Gastroesophageal sphincter (tissue), 4 donors: ENCODE results near the gene CDK8. TPM values are rescaled to one million over a fixed set of nuclear protein-coding genes. Genes with fewer than 3 reads are reported as not detected.
"Not testable (repeated sequence)": the region's sequence is repeated elsewhere in the genome, so short reads cannot be mapped to it uniquely, and the experiment has no call there.

Experiments used
- ATAC-seq: fragments of 150-250 bp; one replicate; pipeline ENCODE4 v1.9.1; 2016; ENCODE audit warnings: mild to moderate bottlenecking, moderate library complexity
- H3K27ac ChIP-seq, 4 donors: fragments of 200-600 bp; sonication (generic) in 3 of 4; 1 replicate in 3 of 4; 2 replicates in 1 of 4; pipeline ENCODE4 v1.5.1; 2016 to 2019
- H3K27me3 ChIP-seq: fragments of 200-600 bp; sonication (generic); one replicate; pipeline ENCODE4 v1.5.1; 2019
- H3K36me3 ChIP-seq, 2 donors: fragments of 200-600 bp; sonication (generic); one replicate each; pipeline ENCODE4 v1.5.1; 2019; ENCODE audit warnings: control low read depth in 1 of 2
- H3K4me1 ChIP-seq, 3 donors: fragments of 200-600 bp; sonication (generic); 1 replicate in 2 of 3; 2 replicates in 1 of 3; pipeline ENCODE4 v1.5.1; 2016 to 2019; ENCODE audit warnings: control low read depth in 2 of 3
- H3K4me3 ChIP-seq, 2 donors: fragments of 200-600 bp; sonication (generic); one replicate each; pipeline ENCODE4 v1.5.1; 2019; ENCODE audit warnings: mild to moderate bottlenecking in 1 of 2, moderate library complexity in 1 of 2
- H3K9me3 ChIP-seq, 3 donors: fragments of 200-600 bp; sonication (generic); one replicate each; pipeline ENCODE4 v1.5.1; 2017 to 2019; ENCODE audit warnings: control low read depth in 2 of 3
- CTCF ChIP-seq, 4 experiments: fragments of 200-600 bp in 2 of 4; fragments of 450-650 bp in 2 of 4; sonication (generic) in 1 of 4; IDR thresholded peaks; one replicate each; pipeline ENCODE4 v1.5.1; 2017 to 2019; ENCODE audit warnings: antibody characterized with exemption in 4 of 4, mild to moderate bottlenecking in 2 of 4, moderate library complexity in 2 of 4
- EP300 ChIP-seq: sonication (generic); formaldehyde crosslinking; IDR thresholded peaks from one replicate; pipeline ENCODE4 v1.6.1; 2017; ENCODE audit warnings: antibody characterized with exemption, mild to moderate bottlenecking
- POLR2A ChIP-seq, 2 donors: fragments of 450-650 bp; IDR thresholded peaks; one replicate each; pipeline ENCODE4 v1.6.1; 2017; ENCODE audit warnings: antibody characterized with exemption in 2 of 2, mild to moderate bottlenecking in 2 of 2, moderate library complexity in 1 of 2
- POLR2AphosphoS5 ChIP-seq: sonication (generic); formaldehyde crosslinking; IDR thresholded peaks from one replicate; pipeline ENCODE4 v1.6.1; 2017; ENCODE audit warnings: antibody characterized with exemption
- WGBS, 2 donors: methylation state at CpG; one replicate each; pipeline ENCODE4 v1.1.5; 2018; ENCODE audit warnings: low coverage in 1 of 2; 5-methylcytosine and 5-hydroxymethylcytosine counted together
- total RNA-seq, 4 donors: library from RNA; depleted of rRNA; stranded (reverse); fragments of >200 nt; gene quantifications; one replicate each; pipeline ENCODE4 v1.1.0, GENCODE V29; 2016

CDK8 gene
- total RNA-seq, 4 donors from 2014 or later, result 16.2 to 25.5 (median 23.3) TPM

GRCh38 chr13:26249551-26249950 is 4.4 kb upstream of the CDK8 start:
- Histone ChIP-seq H3K27ac (no peak overlapping the region), H3K36me3 (no peaks in the 10 kb centered on the region), H3K4me1 (no peaks in the 10 kb centered on the region), H3K27me3 (no peaks in the 10 kb centered on the region), H3K9me3 (no peaks in the 10 kb centered on the region), H3K4me3 (no peak overlapping the region)
- TF ChIP-seq POLR2A (IDR thresholded peaks at IDR 0.05) (no peak), POLR2AphosphoS5 (no peak), CTCF (IDR thresholded peaks at IDR 0.05) (no peak), EP300 (no peak)
- no peak for ATAC-seq

GRCh38 chr13:26252006-26252405 is 1.9 kb upstream of the CDK8 start:
- not testable (repeated sequence) for H3K27ac ChIP-seq, H3K4me3 ChIP-seq, H3K9me3 ChIP-seq, H3K36me3 ChIP-seq, ATAC-seq, H3K27me3 ChIP-seq
- 70 to 92% methylated on average over 2 to 3 of the region's 4 CpGs for WGBS, 2 donors
- peaks cover 9 to 22% (median 10%) of the 10 kb centered on the region in 3 donors for H3K4me1 ChIP-seq

- H3K4me3 ChIP-seq, result peak overlapping the region; percentile 65 to 89
- ATAC-seq, result no peak
- TF ChIP-seq POLR2AphosphoS5 (no peak), EP300 (no peak), CTCF (IDR thresholded peaks at IDR 0.05) (no peak), POLR2A (IDR thresholded peaks at IDR 0.05) (no peak)
- peaks cover 9 to 33% (median 10%) of the 10 kb centered on the region in 3 donors for H3K4me1 ChIP-seq
- H3K9me3 ChIP-seq, result no peaks in the 10 kb centered on the region
- H3K36me3 ChIP-seq, result no peaks in the 10 kb centered on the region
- no peaks in the 10 kb centered on the region for H3K27me3 ChIP-seq
- peak overlapping the region in 3 of 4 donors; percentile 92 to 94 (median 93) for H3K27ac ChIP-seq
- WGBS, 2 donors, result 37 to 39% methylated on average over 9 of the region's 9 CpGs
Observed at GRCh38 chr13:26253262-26253786, 605 bp upstream of the CDK8 start.

GRCh38 chr13:26254583-26255111 is 718 bp downstream of the CDK8 start:
- H3K9me3 ChIP-seq, result no peaks in the 10 kb centered on the region
- peak; percentile 25 for ATAC-seq
- TF ChIP-seq POLR2AphosphoS5 (no peak), CTCF (IDR thresholded peaks at IDR 0.05) (peak in 1 of 4 experiments; percentile 14), EP300 (no peak)
- WGBS, 2 donors, result 0 to 1% methylated on average over 2 to 21 of the region's 35 CpGs
- peak overlapping the region; percentile 47 to 94 (median 92) for H3K27ac ChIP-seq
- H3K36me3 ChIP-seq, result no peaks in the 10 kb centered on the region
- peaks cover 9 to 33% (median 10%) of the 10 kb centered on the region in 3 donors for H3K4me1 ChIP-seq
- no peaks in the 10 kb centered on the region for H3K27me3 ChIP-seq
- peak overlapping the region; percentile 65 to 89 for H3K4me3 ChIP-seq

- H3K9me3 ChIP-seq, result no peaks in the 10 kb centered on the region
- peaks cover 9 to 33% (median 10%) of the 10 kb centered on the region in 3 donors for H3K4me1 ChIP-seq
- TF ChIP-seq CTCF (IDR thresholded peaks at IDR 0.05) (no peak), EP300 (no peak), POLR2AphosphoS5 (no peak), POLR2A (IDR thresholded peaks at IDR 0.05) (no peak)
- no peak for ATAC-seq
- H3K4me3 ChIP-seq, result peak overlapping the region; percentile 65 to 89
- H3K27me3 ChIP-seq, result no peaks in the 10 kb centered on the region
- no peaks in the 10 kb centered on the region for H3K36me3 ChIP-seq
- 1% methylated on average over 7 of the region's 7 CpGs for WGBS, 2 donors
- peak overlapping the region in 3 of 4 donors; percentile 92 to 94 (median 93) for H3K27ac ChIP-seq
Observed at GRCh38 chr13:26255115-26255514, 1.2 kb downstream of the CDK8 start.
